ENCODE results near the gene SUSD6.

SUSD6 gene

GRCh38 chr14:69672356-69672755 lies 61.0 kb downstream of the SUSD6 start:
- no peak for DNase-seq (ENCODE audit: low read depth in 2 of 2)

- no peak for DNase-seq (ENCODE audit: low read depth in 2 of 2)
Measured at GRCh38 chr14:69673104-69673503, 61.7 kb downstream of the SUSD6 start.

- no peak for DNase-seq (ENCODE audit: low read depth in 2 of 2)
Measured at GRCh38 chr14:69673578-69674305, 62.3 kb downstream of the SUSD6 start.

- DNase-seq (ENCODE audit: low read depth in 2 of 2): no peak
Measured at GRCh38 chr14:69674546-69675244, 63.3 kb downstream of the SUSD6 start.

- no peak for DNase-seq (ENCODE audit: low read depth in 2 of 2)
Measured at GRCh38 chr14:69675245-69675583, 63.8 kb downstream of the SUSD6 start.

- DNase-seq (ENCODE audit: low read depth in 2 of 2): no peak
Measured at GRCh38 chr14:69675877-69676416, 64.6 kb downstream of the SUSD6 start.

- no peak for DNase-seq (ENCODE audit: low read depth in 2 of 2)
Measured at GRCh38 chr14:69676723-69677122, 65.3 kb downstream of the SUSD6 start.

- no peak for DNase-seq (ENCODE audit: low read depth in 2 of 2)
Measured at GRCh38 chr14:69680297-69680696, 68.9 kb downstream of the SUSD6 start.

GRCh38 chr14:69682136-69682535 lies 70.7 kb downstream of the SUSD6 start:
- no peak for DNase-seq (ENCODE audit: low read depth in 2 of 2)

GRCh38 chr14:69682621-69683263 lies 71.3 kb downstream of the SUSD6 start:
- DNase-seq (ENCODE audit: low read depth in 2 of 2): no peak

GRCh38 chr14:69683971-69684370 lies 72.6 kb downstream of the SUSD6 start:
- no peak for DNase-seq (ENCODE audit: low read depth in 2 of 2)

- DNase-seq (ENCODE audit: low read depth in 2 of 2): no peak
Measured at GRCh38 chr14:69684461-69685217, 73.2 kb downstream of the SUSD6 start.

- DNase-seq (ENCODE audit: low read depth in 2 of 2): peak; percentile 49 to 56
Measured at GRCh38 chr14:69685218-69685616, 73.8 kb downstream of the SUSD6 start.

- DNase-seq (ENCODE audit: low read depth in 2 of 2): no peak
Measured at GRCh38 chr14:69685716-69686115, 74.3 kb downstream of the SUSD6 start.

- DNase-seq (ENCODE audit: low read depth in 2 of 2): no peak
Measured at GRCh38 chr14:69687606-69688298, 76.4 kb downstream of the SUSD6 start.

GRCh38 chr14:69688299-69688649 lies 76.9 kb downstream of the SUSD6 start:
- DNase-seq (ENCODE audit: low read depth in 2 of 2): no peak

- DNase-seq (ENCODE audit: low read depth in 2 of 2): no peak
Measured at GRCh38 chr14:69690042-69690441, 78.6 kb downstream of the SUSD6 start.

- no peak for DNase-seq (ENCODE audit: low read depth in 2 of 2)
Measured at GRCh38 chr14:69692594-69692993, 81.2 kb downstream of the SUSD6 start.

GRCh38 chr14:69693145-69693544 lies 81.7 kb downstream of the SUSD6 start:
- no peak for DNase-seq (ENCODE audit: low read depth in 2 of 2)

- DNase-seq (ENCODE audit: low read depth in 2 of 2): no peak
Measured at GRCh38 chr14:69693801-69694729, 82.7 kb downstream of the SUSD6 start.
